Nephron (organoid): ENCODE data around the gene CHMP6.

Experiments used
- H3K27ac Mint-ChIP-seq, 3 experiments: 2 replicates each; pipeline ENCODE4 v1.8.0; 2020; ENCODE audit warnings: mixed read lengths in 3 of 3, mild to moderate bottlenecking in 2 of 3, moderate library complexity in 1 of 3
- H3K27me3 Mint-ChIP-seq: 2 replicates; pipeline ENCODE4 v1.8.0; 2021; ENCODE audit warnings: low read depth, mild to moderate bottlenecking, moderate library complexity, mixed read lengths
- H3K36me3 Mint-ChIP-seq: 2 replicates; pipeline ENCODE4 v1.8.0; 2020; ENCODE audit warnings: low read depth, mixed read lengths
- H3K4me1 Mint-ChIP-seq: 2 replicates; pipeline ENCODE4 v1.8.0; 2020; ENCODE audit warnings: mixed read lengths
- H3K4me3 Mint-ChIP-seq, 3 experiments: 2 replicates each; pipeline ENCODE4 v1.8.0; 2020; ENCODE audit warnings: mild to moderate bottlenecking in 3 of 3, mixed read lengths in 3 of 3, moderate library complexity in 2 of 3
- H3K9me3 Mint-ChIP-seq: 2 replicates; pipeline ENCODE4 v1.8.0; 2020; ENCODE audit warnings: mixed read lengths
- TF ChIP-seq, protein P1 (sequence below), 3 experiments: fragments of 200-600 bp; sonication (generic); IDR thresholded peaks; one replicate each; pipeline ENCODE4 v1.5.0; 2021; ENCODE audit warnings: antibody characterized with exemption in 3 of 3; ENCODE audit not compliant: unreplicated experiment in 3 of 3

CHMP6 gene

DNA sequence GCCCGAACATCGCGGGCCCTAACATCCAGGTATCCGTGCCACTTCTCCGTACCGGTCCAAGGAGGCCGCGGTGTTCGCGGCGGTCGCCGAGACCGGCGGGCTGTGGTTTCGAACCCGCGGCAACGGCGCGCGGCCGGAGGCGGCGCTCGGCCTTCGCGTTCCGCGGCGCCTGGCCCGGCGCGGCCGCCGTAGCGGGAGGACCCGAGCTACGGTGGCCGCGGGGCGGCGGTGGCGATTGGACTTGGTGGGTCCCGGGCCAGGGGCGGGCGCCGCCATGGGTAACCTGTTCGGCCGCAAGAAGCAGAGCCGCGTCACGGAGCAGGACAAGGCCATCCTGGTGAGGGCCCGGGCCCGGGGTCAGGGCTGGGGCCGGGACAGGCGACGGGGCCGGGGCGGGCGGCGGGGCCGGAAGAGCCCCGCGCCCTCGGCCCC, at the start of gene CHMP6:
CHMP6 (plus strand) TSS at position 197 of the 432 bp plus-strand sequence; CDS start at position 275, 78 bp downstream.
- H3K4me3 Mint-ChIP-seq, result peak within 1 kb of the TSS; percentile 83 to 91 (median 88)
- H3K27me3 Mint-ChIP-seq, result peaks cover 14% of the 10 kb centered on the region
- H3K36me3 Mint-ChIP-seq, result peaks cover 4% of the 10 kb centered on the region
- peak within 1 kb of the TSS in 1 of 3 experiments; percentile 62 for H3K27ac Mint-ChIP-seq
- no peaks in the 10 kb centered on the region for H3K9me3 Mint-ChIP-seq
- peaks cover 7% of the 10 kb centered on the region for H3K4me1 Mint-ChIP-seq
- TF ChIP-seq, protein P1, sequence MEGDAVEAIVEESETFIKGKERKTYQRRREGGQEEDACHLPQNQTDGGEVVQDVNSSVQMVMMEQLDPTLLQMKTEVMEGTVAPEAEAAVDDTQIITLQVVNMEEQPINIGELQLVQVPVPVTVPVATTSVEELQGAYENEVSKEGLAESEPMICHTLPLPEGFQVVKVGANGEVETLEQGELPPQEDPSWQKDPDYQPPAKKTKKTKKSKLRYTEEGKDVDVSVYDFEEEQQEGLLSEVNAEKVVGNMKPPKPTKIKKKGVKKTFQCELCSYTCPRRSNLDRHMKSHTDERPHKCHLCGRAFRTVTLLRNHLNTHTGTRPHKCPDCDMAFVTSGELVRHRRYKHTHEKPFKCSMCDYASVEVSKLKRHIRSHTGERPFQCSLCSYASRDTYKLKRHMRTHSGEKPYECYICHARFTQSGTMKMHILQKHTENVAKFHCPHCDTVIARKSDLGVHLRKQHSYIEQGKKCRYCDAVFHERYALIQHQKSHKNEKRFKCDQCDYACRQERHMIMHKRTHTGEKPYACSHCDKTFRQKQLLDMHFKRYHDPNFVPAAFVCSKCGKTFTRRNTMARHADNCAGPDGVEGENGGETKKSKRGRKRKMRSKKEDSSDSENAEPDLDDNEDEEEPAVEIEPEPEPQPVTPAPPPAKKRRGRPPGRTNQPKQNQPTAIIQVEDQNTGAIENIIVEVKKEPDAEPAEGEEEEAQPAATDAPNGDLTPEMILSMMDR (IDR thresholded peaks at IDR 0.05; ENCODE audit: unreplicated experiment in 3 of 3), result peak; percentile 11 to 23 (median 19)

GRCh38 chr17:80942423-80943345, 49.0 kb upstream of the CHMP6 start:
- Mint-ChIP-seq H3K4me3 (peak overlapping the region in 1 of 3 experiments; percentile 41), H3K27ac (peak overlapping the region in 2 of 3 experiments; percentile 92 to 96), H3K4me1 (peaks cover 44% of the 10 kb centered on the region), H3K9me3 (no peaks in the 10 kb centered on the region), H3K36me3 (peaks cover 38% of the 10 kb centered on the region), H3K27me3 (no peaks in the 10 kb centered on the region)
- TF ChIP-seq, protein P1 (IDR thresholded peaks at IDR 0.05; ENCODE audit: unreplicated experiment in 3 of 3), result no peak

GRCh38 chr17:80943346-80944145, 48.1 kb upstream of the CHMP6 start:
- no peaks in the 10 kb centered on the region for H3K9me3 Mint-ChIP-seq
- TF ChIP-seq, protein P1 (IDR thresholded peaks at IDR 0.05; ENCODE audit: unreplicated experiment in 3 of 3), result no peak
- peak overlapping the region in 2 of 3 experiments; percentile 83 to 92 for H3K27ac Mint-ChIP-seq
- peaks cover 40% of the 10 kb centered on the region for H3K36me3 Mint-ChIP-seq
- H3K4me1 Mint-ChIP-seq, result peaks cover 35% of the 10 kb centered on the region
- H3K27me3 Mint-ChIP-seq, result no peaks in the 10 kb centered on the region
- H3K4me3 Mint-ChIP-seq, result no peak overlapping the region

GRCh38 chr17:80944326-80944725, 47.3 kb upstream of the CHMP6 start:
- H3K9me3 Mint-ChIP-seq, result no peaks in the 10 kb centered on the region
- H3K27me3 Mint-ChIP-seq, result no peaks in the 10 kb centered on the region
- H3K36me3 Mint-ChIP-seq, result peaks cover 37% of the 10 kb centered on the region
- H3K27ac Mint-ChIP-seq, result peak overlapping the region in 2 of 3 experiments; percentile 70 to 83
- peaks cover 27% of the 10 kb centered on the region for H3K4me1 Mint-ChIP-seq
- TF ChIP-seq, protein P1 (IDR thresholded peaks at IDR 0.05; ENCODE audit: unreplicated experiment in 3 of 3), result no peak
- H3K4me3 Mint-ChIP-seq, result no peak overlapping the region

- H3K27me3 Mint-ChIP-seq, result no peaks in the 10 kb centered on the region
These were observed 45.9 kb upstream of the CHMP6 start for GRCh38 chr17:80945736-80946135.

More at GRCh38 chr17:80945736-80946135, 45.9 kb upstream of the CHMP6 start:
- Mint-ChIP-seq H3K4me3 (no peak overlapping the region), H3K27ac (peak overlapping the region in 2 of 3 experiments; percentile 48 to 75), H3K9me3 (no peaks in the 10 kb centered on the region), H3K4me1 (peaks cover 23% of the 10 kb centered on the region), H3K36me3 (peaks cover 41% of the 10 kb centered on the region)
- TF ChIP-seq, protein P1 (IDR thresholded peaks at IDR 0.05; ENCODE audit: unreplicated experiment in 3 of 3), result no peak
